ENCODE measurements around the gene BCAS1. TPM values are rescaled to one million over a fixed set of nuclear protein-coding genes. Genes with fewer than 3 reads are reported as not detected.
A peak's percentile ranks its signal among the peaks of the same experiment; 100 is the strongest.

Gene BCAS1
- total RNA-seq, 1 donor from 2014 or later, result 0.32 TPM

DNA sequence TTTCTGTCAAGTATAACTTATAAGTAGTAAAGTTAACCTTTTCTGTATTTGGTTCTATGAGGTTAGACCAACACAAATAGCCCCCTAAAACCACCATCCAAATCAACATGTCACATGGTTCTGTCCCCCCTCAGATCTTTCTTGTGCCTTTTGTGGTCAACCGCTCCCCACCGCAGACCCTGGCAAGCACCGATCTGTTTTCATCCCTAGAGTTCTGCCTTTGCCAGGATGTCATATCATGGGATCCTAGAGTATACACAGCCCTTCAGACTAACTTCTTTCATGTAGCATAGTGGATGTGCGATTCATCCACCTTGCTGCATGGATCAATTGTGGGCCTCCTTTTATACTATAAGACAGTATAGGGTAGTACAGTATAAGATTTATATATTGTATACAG is 124.3 kb downstream of the BCAS1 start:
- H3K4me3 Mint-ChIP-seq (ENCODE audit: unreplicated experiment), result no peak overlapping the region
- no peak for DNase-seq
- no peaks in the 10 kb centered on the region for H3K36me3 Mint-ChIP-seq (ENCODE audit: unreplicated experiment)
- no peak overlapping the region for H3K27ac Mint-ChIP-seq (ENCODE audit: unreplicated experiment)
- H3K9me3 Mint-ChIP-seq (ENCODE audit: unreplicated experiment), result peaks cover 5% of the 10 kb centered on the region
- H3K27me3 Mint-ChIP-seq (ENCODE audit: unreplicated experiment), result no peaks in the 10 kb centered on the region
- no peak for TF ChIP-seq CTCF (IDR thresholded peaks at IDR 0.05; ENCODE audit: partially characterized antibody, unreplicated experiment)
- H3K4me1 Mint-ChIP-seq (ENCODE audit: low read depth, unreplicated experiment), result peaks cover 22% of the 10 kb centered on the region

DNA sequence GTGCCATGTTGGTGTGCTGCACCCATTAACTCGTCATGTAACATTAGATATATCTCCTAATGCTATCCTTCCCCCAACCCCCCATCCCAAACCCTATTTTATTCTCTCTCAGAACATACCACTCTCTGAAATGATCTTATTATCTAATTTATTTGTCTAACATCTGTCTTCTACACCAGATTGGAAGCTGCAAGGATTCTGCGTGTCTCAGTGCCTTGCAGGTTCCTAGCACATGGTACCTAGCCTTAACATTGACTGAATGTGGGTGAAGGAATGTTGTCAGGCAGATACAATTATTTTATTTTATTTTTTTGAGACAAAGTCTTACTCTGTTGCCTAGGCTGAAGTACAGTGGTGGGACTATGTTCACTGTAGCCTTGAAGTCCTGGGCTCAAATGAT is 124.9 kb downstream of the BCAS1 start:
- TF ChIP-seq CTCF (IDR thresholded peaks at IDR 0.05; ENCODE audit: partially characterized antibody, unreplicated experiment), result no peak
- Mint-ChIP-seq H3K27ac (ENCODE audit: unreplicated experiment) (no peak overlapping the region), H3K4me3 (ENCODE audit: unreplicated experiment) (no peak overlapping the region), H3K36me3 (ENCODE audit: unreplicated experiment) (no peaks in the 10 kb centered on the region), H3K9me3 (ENCODE audit: unreplicated experiment) (peaks cover 5% of the 10 kb centered on the region), H3K4me1 (ENCODE audit: low read depth, unreplicated experiment) (peaks cover 28% of the 10 kb centered on the region), H3K27me3 (ENCODE audit: unreplicated experiment) (no peaks in the 10 kb centered on the region)
- DNase-seq, result no peak

DNA sequence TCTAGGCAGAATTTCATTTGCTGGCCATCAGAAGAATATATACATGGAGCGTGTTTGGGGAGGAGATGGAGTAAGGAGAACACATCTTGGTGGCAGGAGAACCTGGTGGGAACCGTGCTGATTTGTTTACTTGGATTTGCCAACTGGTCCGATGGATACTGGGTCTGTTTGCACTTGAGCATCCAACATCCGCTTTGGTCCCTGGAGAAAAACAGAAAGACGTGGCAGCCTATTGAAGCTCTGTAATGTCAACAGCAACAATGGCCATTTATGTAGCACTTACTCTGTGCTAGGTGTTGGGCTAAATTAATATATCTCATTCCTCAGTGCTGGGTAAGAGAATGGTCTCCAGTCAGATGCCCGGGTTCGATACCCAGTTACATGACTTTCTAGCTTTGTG is 125.6 kb downstream of the BCAS1 start:
- Mint-ChIP-seq H3K9me3 (ENCODE audit: unreplicated experiment) (peaks cover 4% of the 10 kb centered on the region), H3K4me1 (ENCODE audit: low read depth, unreplicated experiment) (peaks cover 35% of the 10 kb centered on the region), H3K36me3 (ENCODE audit: unreplicated experiment) (no peaks in the 10 kb centered on the region), H3K27ac (ENCODE audit: unreplicated experiment) (no peak overlapping the region), H3K27me3 (ENCODE audit: unreplicated experiment) (no peaks in the 10 kb centered on the region), H3K4me3 (ENCODE audit: unreplicated experiment) (no peak overlapping the region)
- no peak for TF ChIP-seq CTCF (IDR thresholded peaks at IDR 0.05; ENCODE audit: partially characterized antibody, unreplicated experiment)
- DNase-seq, result no peak

DNA sequence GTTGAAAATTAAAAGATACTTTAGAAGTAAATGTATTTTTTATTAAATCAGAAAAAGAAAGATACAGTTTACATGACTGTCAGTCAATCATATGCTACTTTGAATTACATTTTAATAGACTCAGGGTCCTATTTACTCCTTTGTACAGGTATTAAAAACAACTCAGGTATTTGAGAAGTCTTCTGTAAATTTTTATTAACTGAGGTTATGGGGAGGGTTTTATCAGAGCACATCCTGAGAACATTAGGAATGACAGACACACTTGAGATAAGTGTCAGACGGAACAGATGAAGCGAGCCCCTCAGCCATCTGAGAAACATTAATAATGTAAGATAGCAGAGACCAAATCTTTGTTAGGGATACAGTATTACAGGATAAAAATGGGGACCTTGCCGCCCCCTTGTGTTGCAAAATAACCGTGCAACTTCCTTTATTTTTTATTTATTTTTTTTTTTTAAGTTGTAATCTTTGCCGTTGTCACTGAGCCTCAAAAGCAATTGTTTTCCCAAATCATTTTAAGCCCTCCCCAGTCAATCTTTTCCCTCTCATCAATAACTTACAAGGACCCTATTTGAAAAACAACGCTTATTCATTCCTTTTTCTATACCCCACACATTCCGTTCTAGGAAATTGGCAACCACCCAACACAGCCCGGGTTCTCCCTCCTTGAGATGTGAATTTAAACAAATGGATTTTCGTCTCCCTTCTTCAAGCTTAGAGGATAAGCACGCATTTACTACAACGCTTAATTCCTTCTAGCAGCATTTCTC is 126.7 kb downstream of the BCAS1 start:
- no peak for DNase-seq
- no peak overlapping the region for H3K27ac Mint-ChIP-seq (ENCODE audit: unreplicated experiment)
- H3K4me3 Mint-ChIP-seq (ENCODE audit: unreplicated experiment), result no peak overlapping the region
- no peaks in the 10 kb centered on the region for H3K36me3 Mint-ChIP-seq (ENCODE audit: unreplicated experiment)
- H3K4me1 Mint-ChIP-seq (ENCODE audit: low read depth, unreplicated experiment), result peaks cover 35% of the 10 kb centered on the region
- peak; percentile 80 for TF ChIP-seq CTCF (IDR thresholded peaks at IDR 0.05; ENCODE audit: partially characterized antibody, unreplicated experiment)
- H3K9me3 Mint-ChIP-seq (ENCODE audit: unreplicated experiment), result peaks cover 4% of the 10 kb centered on the region
- H3K27me3 Mint-ChIP-seq (ENCODE audit: unreplicated experiment), result no peaks in the 10 kb centered on the region

- Mint-ChIP-seq H3K4me1 (ENCODE audit: low read depth, unreplicated experiment) (peaks cover 35% of the 10 kb centered on the region), H3K36me3 (ENCODE audit: unreplicated experiment) (no peaks in the 10 kb centered on the region), H3K27ac (ENCODE audit: unreplicated experiment) (peak overlapping the region; percentile 54), H3K9me3 (ENCODE audit: unreplicated experiment) (peaks cover 4% of the 10 kb centered on the region), H3K27me3 (ENCODE audit: unreplicated experiment) (no peaks in the 10 kb centered on the region), H3K4me3 (ENCODE audit: unreplicated experiment) (no peak overlapping the region)
- DNase-seq, result no peak
- TF ChIP-seq CTCF (IDR thresholded peaks at IDR 0.05; ENCODE audit: partially characterized antibody, unreplicated experiment), result no peak
These were observed 127.4 kb downstream of the BCAS1 start for GRCh38 chr20:53942973-53943372.

All from glutamatergic neuron (in vitro differentiated cells).